Spleen (tissue), 11 donors: ENCODE measurements around the gene ADAMTS3. TPM values are rescaled to one million over a fixed set of nuclear protein-coding genes. Genes with fewer than 3 reads are reported as not detected.

Experiments
- DNase-seq: peaks from one replicate; pipeline ENCODE4 v3.0.0-alpha.2; 2020
- H3K27ac ChIP-seq, 8 donors: fragments of 200-600 bp; sonication (generic) in 7 of 8; 1 replicate in 4 of 8; 2 replicates in 4 of 8; pipeline versions ENCODE4 v1.5.0 to v1.8.0; 2016 to 2021; ENCODE audit warnings: inconsistent platforms in 4 of 8, mild to moderate bottlenecking in 4 of 8, moderate library complexity in 1 of 8
- H3K27me3 ChIP-seq, 7 donors: fragments of 200-600 bp; sonication (generic) in 6 of 7; replicated peaks in 1 of 7; 1 replicate in 4 of 7; 2 replicates in 3 of 7; pipeline versions ENCODE4 v1.5.0 to v1.8.0; 2016 to 2021; ENCODE audit warnings: inconsistent platforms in 3 of 7, mild to moderate bottlenecking in 1 of 7
- H3K36me3 ChIP-seq, 6 donors: fragments of 200-600 bp; sonication (generic) in 5 of 6; 1 replicate in 4 of 6; 2 replicates in 2 of 6; pipeline versions ENCODE4 v1.5.0 to v1.8.0; 2016 to 2021; ENCODE audit warnings: inconsistent platforms in 2 of 6
- H3K4me1 ChIP-seq, 6 donors: fragments of 200-600 bp; sonication (generic) in 5 of 6; 1 replicate in 3 of 6; 2 replicates in 3 of 6; pipeline versions ENCODE4 v1.5.0 to v1.8.0; 2016 to 2021; ENCODE audit warnings: inconsistent platforms in 3 of 6
- H3K4me3 ChIP-seq, 8 donors: fragments of 200-600 bp; sonication (generic) in 7 of 8; 1 replicate in 4 of 8; 2 replicates in 4 of 8; pipeline versions ENCODE4 v1.5.0 to v1.8.0; 2016 to 2021; ENCODE audit warnings: inconsistent platforms in 4 of 8, mild to moderate bottlenecking in 4 of 8, moderate library complexity in 2 of 8
- H3K9me3 ChIP-seq, 8 donors: fragments of 200-600 bp; sonication (generic) in 7 of 8; 1 replicate in 4 of 8; 2 replicates in 4 of 8; pipeline versions ENCODE4 v1.5.0 to v1.8.0; 2016 to 2021; ENCODE audit warnings: inconsistent platforms in 4 of 8
- POLR2A ChIP-seq, 3 donors: fragments of 450-650 bp; IDR thresholded peaks; one replicate each; pipeline ENCODE4 v1.5.1; 2017; ENCODE audit warnings: antibody characterized with exemption in 3 of 3, mild to moderate bottlenecking in 1 of 3
- POLR2AphosphoS5 ChIP-seq, 3 donors: sonication (generic); formaldehyde crosslinking; IDR thresholded peaks; one replicate each; pipeline ENCODE4 v1.5.1; 2017; ENCODE audit warnings: antibody characterized with exemption in 3 of 3
- WGBS, 5 donors: extraction: QIAGEN DNeasy Blood & Tissue Kit in 3 of 5; methylation state at CpG; one replicate each; pipeline versions ENCODE4 v1.1.5 to v1.1.7; 2013 to 2018; 5-methylcytosine and 5-hydroxymethylcytosine counted together
- intact Hi-C: fragments of 100-400 bp; cut with DNase I; formaldehyde crosslinking; loops from one replicate; pipeline ENCODE4 v1.15.0; 2023; ENCODE audit warnings: low total_unique reads
- polyA plus RNA-seq, 3 donors: library from polyadenylated mRNA; stranded (reverse); fragments of 200-250 nt; gene quantifications; one replicate each; pipeline ENCODE4 v1.2.1, GENCODE V29; 2013
- total RNA-seq, 7 donors: library from RNA; depleted of rRNA in 3 of 7; stranded (reverse); fragments of >200 nt in 3 of 7; fragmentation: NEBNext Ultra II Directional in 4 of 7; extraction: Animal tissue kit (Norgen Biotek cat#: 25700) in 4 of 7; gene quantifications; one replicate each; pipeline versions ENCODE4 v1.1.0 to v1.2.1, GENCODE V29; 2016 to 2021
- TF ChIP-seq, protein P1 (sequence below), 11 experiments: fragments of 200-600 bp in 7 of 11; fragments of 450-650 bp in 4 of 11; sonication (generic) in 4 of 11; IDR thresholded peaks in 8 of 11; conservative IDR thresholded peaks in 3 of 11; 1 replicate in 7 of 11; 2 replicates in 4 of 11; pipeline versions ENCODE4 v1.4.0 to v1.8.0; 2016 to 2021; ENCODE audit warnings: antibody characterized with exemption in 11 of 11, inconsistent platforms in 4 of 11, mild to moderate bottlenecking in 1 of 11
- donor health status: healthy with polysubstance abuse.
- donor health status: DM: no; HTN: no; CAD: no; lungs with moderate emphysema.
- donor health status: DM: no; HTN: no; CAD: no.
- donor health status: Bipolar disorder and iron deficiency.
- donor health status: healthy.
- donor health status: DM: no; HTN: no; CAD: no.
- donor health status: DM: yes; HTN: yes; CAD: no.

The ADAMTS3 gene
- total and polyA plus RNA-seq, 10 donors: 0.15 to 2.6 (median 0.66) TPM

DNA sequence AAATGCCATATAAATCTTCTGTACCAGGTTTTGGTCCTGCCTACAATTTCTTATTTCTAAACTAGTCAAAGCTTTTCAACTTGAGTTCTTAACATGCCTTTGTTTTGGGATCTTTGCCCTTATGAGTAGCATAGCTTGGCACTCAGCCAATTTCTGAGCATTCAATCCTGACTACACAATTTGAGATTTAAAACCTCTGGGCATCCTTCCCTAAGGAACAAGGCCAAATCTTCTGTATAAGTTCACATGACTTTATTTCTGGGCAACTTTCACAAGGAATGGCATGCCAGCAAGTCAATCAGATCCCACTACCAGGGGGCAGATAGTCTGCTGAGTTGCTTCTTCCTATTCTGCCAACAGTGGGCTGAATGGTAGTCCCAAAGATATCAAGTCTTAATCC, 254.2 kb downstream of the ADAMTS3 start:
- TF ChIP-seq POLR2A (IDR thresholded peaks at IDR 0.05): no peak
- TF ChIP-seq, protein P1, sequence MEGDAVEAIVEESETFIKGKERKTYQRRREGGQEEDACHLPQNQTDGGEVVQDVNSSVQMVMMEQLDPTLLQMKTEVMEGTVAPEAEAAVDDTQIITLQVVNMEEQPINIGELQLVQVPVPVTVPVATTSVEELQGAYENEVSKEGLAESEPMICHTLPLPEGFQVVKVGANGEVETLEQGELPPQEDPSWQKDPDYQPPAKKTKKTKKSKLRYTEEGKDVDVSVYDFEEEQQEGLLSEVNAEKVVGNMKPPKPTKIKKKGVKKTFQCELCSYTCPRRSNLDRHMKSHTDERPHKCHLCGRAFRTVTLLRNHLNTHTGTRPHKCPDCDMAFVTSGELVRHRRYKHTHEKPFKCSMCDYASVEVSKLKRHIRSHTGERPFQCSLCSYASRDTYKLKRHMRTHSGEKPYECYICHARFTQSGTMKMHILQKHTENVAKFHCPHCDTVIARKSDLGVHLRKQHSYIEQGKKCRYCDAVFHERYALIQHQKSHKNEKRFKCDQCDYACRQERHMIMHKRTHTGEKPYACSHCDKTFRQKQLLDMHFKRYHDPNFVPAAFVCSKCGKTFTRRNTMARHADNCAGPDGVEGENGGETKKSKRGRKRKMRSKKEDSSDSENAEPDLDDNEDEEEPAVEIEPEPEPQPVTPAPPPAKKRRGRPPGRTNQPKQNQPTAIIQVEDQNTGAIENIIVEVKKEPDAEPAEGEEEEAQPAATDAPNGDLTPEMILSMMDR (IDR thresholded peaks at IDR 0.05 in 8 of 11, conservative IDR thresholded peaks at IDR 0.05 in 3 of 11): no peak
- no peak for TF ChIP-seq POLR2AphosphoS5 (IDR thresholded peaks at IDR 0.05)
- H3K4me3 ChIP-seq: no peak overlapping the region
- intact Hi-C loops: no loop called here
- no peak overlapping the region for H3K27ac ChIP-seq
- H3K4me1 ChIP-seq: peaks cover 0 to 7% (median 5%) of the 10 kb centered on the region in 6 donors
- H3K36me3 ChIP-seq: no peaks in the 10 kb centered on the region
- H3K9me3 ChIP-seq: no peaks in the 10 kb centered on the region
- DNase-seq: no peak
- H3K27me3 ChIP-seq: no peaks in the 10 kb centered on the region

GRCh38 chr4:72313121-72313520, 255.9 kb downstream of the ADAMTS3 start:
- Histone ChIP-seq H3K27me3 (no peaks in the 10 kb centered on the region), H3K9me3 (no peaks in the 10 kb centered on the region), H3K36me3 (no peaks in the 10 kb centered on the region), H3K27ac (no peak overlapping the region), H3K4me1 (peaks cover 0 to 6% (median 0%) of the 10 kb centered on the region in 6 donors), H3K4me3 (no peak overlapping the region)
- intact Hi-C loops: no loop called here
- 83 to 89% (median 84%) methylated on average over 5 of the region's 5 CpGs for WGBS, 5 donors
- DNase-seq: no peak
- no peak for TF ChIP-seq POLR2AphosphoS5 (IDR thresholded peaks at IDR 0.05)
- TF ChIP-seq POLR2A (IDR thresholded peaks at IDR 0.05): no peak
- TF ChIP-seq, protein P1 (IDR thresholded peaks at IDR 0.05 in 8 of 11, conservative IDR thresholded peaks at IDR 0.05 in 3 of 11): no peak

GRCh38 chr4:72312032-72312650, 256.9 kb downstream of the ADAMTS3 start:
- peaks cover 0 to 6% (median 0%) of the 10 kb centered on the region in 6 donors for H3K4me1 ChIP-seq
- H3K27ac ChIP-seq: peak overlapping the region in 1 of 8 donors; percentile 6
- no peaks in the 10 kb centered on the region for H3K27me3 ChIP-seq
- H3K36me3 ChIP-seq: no peaks in the 10 kb centered on the region
- no peak for TF ChIP-seq POLR2A (IDR thresholded peaks at IDR 0.05)
- TF ChIP-seq POLR2AphosphoS5 (IDR thresholded peaks at IDR 0.05): no peak
- TF ChIP-seq, protein P1 (IDR thresholded peaks at IDR 0.05 in 8 of 11, conservative IDR thresholded peaks at IDR 0.05 in 3 of 11): no peak
- intact Hi-C loops: no loop called here
- no peak overlapping the region for H3K4me3 ChIP-seq
- 59 to 76% (median 68%) methylated on average over 6 of the region's 6 CpGs for WGBS, 5 donors
- no peaks in the 10 kb centered on the region for H3K9me3 ChIP-seq
- no peak for DNase-seq

GRCh38 chr4:72311291-72311690, 257.7 kb downstream of the ADAMTS3 start:
- no peak for TF ChIP-seq POLR2A (IDR thresholded peaks at IDR 0.05)
- TF ChIP-seq, protein P1 (IDR thresholded peaks at IDR 0.05 in 8 of 11, conservative IDR thresholded peaks at IDR 0.05 in 3 of 11): no peak
- TF ChIP-seq POLR2AphosphoS5 (IDR thresholded peaks at IDR 0.05): no peak
- WGBS, 5 donors: 82 to 94% (median 86%) methylated on average over 3 of the region's 3 CpGs
- Histone ChIP-seq H3K27me3 (no peaks in the 10 kb centered on the region), H3K36me3 (no peaks in the 10 kb centered on the region), H3K4me3 (no peak overlapping the region), H3K9me3 (no peaks in the 10 kb centered on the region), H3K4me1 (peaks cover 0 to 6% (median 0%) of the 10 kb centered on the region in 6 donors), H3K27ac (no peak overlapping the region)
- no peak for DNase-seq
- intact Hi-C loops: no loop called here
